Activated naive CD4-positive, alpha-beta T cell treated with anti-CD3 and anti-CD28 coated beads, Interleukin-2, amount 50 U/mL, for 16 hours (primary cell): Measurements from ENCODE around the gene DPP10.

Experiments
- DNase-seq: peaks from one replicate; pipeline ENCODE4 v3.0.0-alpha.2; 2020

The DPP10 gene

DNA sequence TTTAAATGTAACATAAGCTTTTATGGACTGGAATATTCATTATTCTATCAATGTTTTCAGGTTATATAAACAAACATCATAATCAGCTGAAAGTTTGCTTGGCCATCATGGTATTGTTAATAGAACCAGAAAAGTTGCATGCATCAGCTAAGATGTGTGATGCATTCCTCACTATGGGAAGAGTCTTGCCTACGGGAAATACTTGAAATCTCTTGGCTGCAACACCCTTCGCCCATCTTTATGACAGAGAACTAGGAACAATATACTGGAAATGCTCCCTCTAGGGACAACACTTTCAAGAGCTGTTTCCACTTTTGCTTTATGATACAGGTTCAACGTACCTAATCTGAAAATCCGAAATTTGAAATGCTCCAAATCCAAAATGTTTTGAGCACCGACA, 1390.8 kb downstream of the DPP10 start:
- DNase-seq = no peak

DNA sequence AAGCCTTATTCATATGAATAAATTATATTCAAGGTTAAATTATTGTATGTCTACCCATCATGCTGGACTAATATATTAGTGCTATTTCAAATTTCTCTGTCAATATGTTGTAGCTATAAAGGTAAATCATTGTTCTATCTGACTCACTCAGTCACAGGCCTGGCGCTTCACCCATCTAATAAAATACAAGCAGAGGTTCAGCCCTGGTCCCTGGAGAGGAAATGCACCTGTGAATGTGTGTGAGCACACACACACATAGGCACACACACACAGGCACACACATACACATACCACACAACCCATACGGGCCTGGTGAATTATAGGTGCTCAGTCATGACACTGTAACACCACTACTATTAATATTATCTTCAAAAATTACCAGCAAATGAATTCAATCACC, 1396.1 kb downstream of the DPP10 start:
- no peak for DNase-seq

DNA sequence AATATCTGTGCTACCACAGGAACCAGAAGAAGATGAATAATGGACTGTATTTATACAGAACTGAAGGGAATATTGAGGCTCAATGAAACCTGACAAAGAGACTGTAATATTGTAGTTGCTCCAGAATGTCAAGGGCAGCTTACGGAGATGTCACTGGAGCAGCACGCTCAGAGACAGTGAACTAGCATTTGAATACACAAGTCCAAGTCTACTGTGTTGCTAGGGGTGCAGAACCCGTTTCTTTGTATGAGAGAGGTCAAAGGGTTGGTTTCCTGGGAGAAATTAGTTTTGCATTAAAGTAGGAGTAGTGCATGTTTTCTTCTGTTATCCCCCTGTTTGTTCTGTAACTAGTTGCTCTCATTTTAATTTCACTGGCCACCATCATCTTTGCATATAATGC, 1399.9 kb downstream of the DPP10 start:
- DNase-seq = no peak

DNA sequence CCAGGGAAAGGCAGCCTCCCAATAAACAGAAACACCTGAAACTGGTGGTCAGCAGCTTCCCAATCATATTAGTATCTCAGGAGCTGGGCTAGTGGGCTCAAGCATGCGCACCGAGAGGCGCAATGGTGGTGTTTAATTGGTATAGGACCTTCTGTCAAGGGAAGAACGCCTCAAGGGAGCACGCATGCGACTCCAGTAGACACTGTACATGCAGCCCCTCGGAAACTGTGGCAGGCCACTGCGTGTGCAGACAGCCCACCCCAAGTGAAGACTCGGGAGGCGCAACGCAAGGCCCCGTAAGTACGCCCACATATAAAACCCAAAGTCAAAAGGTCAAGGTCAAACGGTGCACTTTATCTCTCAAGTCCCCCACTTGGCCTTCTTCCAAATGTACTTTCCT, 1405.8 kb downstream of the DPP10 start:
- no peak for DNase-seq

DNA sequence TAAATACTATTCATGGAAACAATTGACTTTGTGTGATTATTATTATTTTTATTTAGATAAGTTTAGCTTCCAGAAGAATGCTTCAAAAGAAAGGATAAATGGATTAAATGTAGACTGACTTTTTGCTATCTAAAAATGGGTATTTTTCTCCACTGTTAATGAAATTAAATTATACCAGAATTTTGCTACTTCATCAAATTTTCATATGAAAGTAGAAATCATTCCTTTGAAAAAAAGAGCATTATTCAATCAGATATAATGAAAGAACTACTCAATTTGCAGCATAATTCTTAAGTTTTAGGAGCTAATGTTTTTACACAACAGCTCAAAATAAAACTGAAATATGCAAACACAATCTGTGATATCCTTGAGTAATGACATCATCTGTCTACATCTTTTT, 1424.6 kb downstream of the DPP10 start:
- DNase-seq = no peak

DNA sequence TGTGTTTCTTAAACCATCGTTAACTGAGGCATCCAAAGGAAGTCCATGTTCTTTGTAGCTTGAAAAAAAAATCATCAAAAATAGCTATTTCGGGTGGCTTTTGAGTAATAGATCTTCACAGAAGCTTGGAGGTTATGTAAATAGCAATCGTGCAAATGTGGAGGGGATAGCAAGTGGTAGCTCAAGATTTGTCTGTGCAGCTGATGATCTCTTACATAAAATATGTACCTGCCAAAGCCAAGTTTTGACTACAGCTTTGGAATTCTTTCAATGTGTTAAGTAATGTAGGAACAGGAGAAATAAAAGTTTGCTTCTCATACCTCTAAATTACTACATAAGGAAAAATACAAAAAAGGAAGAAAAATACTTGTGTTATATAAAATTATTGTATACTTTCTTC, 1432.0 kb downstream of the DPP10 start:
- DNase-seq = no peak

DNA sequence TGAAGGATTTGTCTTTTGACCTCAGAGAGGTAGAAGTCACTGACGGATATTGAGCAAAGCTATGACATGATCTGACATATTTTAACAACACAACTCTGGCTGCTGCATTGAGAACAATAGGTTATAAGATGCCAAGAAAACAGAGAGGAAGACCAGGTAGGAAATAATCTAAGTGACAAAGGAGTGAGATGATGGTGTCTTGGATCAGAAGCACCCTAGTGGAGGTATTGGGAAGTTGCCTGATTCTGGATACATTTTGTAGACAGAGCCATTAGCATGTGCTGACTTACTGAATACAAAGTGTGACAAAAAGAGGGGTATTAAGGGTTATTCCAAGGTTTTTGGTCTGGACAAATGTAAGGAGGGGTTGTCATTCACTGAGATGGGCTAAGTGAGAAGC, 1438.1 kb downstream of the DPP10 start:
- no peak for DNase-seq

DNA sequence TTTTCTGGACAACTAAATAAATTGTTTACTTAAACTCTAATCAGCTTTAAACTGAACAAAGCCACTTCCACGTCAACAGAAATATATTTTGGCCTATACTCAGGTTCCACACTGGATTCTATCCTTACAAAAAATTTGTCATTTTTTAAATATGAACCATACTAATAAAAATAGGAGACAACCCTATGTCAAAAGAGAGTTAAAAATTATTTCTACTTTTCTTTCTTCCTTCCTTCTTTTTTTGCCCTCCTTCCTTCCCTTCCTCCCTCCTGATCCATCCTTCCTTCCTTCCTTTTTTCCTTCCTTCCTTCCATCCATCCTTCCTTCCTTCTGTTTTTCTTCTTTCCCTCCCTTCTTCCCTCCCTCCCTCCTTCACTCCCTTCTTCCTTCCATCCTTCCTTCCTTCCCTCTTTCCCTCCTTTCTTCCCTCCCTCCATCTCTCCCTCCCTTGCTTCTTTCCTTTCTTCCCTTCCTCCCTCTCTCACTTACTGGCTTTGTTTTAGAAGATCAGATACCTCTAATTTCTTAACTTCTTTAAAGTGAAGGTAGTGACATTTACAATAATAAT, 1444.9 kb downstream of the DPP10 start:
- no peak for DNase-seq
